HUDEP-2 (cell line): ENCODE measurements around the gene TMBIM6.
A peak's percentile ranks its signal among the peaks of the same experiment; 100 is the strongest.
"Not testable (repeated sequence)": the region's sequence is repeated elsewhere in the genome, so short reads cannot be mapped to it uniquely, and the experiment has no call there.

Source experiments
- DNase-seq, 76 experiments: peaks; one replicate each; lab custom pipeline; 2025; ENCODE audit not compliant: unreplicated experiment in 76 of 76; lab: John Stamatoyannopoulos, UW

TMBIM6 gene

DNA sequence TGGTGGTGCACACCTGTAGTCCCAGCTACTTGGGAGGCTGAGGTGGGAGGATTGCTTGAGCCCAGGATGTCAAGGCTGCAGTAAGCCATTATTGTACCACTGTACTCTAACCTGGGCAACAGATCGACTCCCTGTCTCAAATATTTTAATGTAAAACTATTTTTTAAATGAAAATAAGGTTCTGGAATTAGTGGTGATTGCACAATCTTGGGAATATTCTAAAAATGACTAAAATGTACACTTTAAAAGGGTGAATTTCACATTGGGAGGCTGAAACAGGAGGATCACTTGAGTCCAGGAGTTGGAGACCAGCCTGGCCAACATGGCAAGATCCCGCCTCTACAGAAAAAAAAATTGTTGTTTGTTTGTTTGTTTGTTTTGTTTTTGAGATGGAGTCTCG, 12.9 kb upstream of the TMBIM6 start:
- DNase-seq = no peak

DNA sequence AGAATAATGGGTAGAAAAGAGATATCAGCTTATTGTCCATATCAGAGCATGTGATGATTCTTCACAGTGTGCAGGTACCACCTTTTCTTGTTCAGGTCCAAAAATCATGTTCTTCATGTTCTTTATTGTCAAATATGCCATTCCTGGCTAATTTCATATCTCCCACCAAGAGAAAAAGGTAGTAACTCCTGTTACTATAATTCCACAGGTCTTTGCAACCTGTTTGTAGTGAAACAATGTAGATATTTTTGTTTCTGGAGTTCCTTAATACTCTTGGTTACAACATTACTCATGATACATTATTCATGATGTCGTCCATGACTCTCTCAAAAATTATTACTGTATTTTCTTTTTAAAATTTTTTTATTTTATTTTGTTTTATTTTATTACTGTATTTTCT, 11.3 kb upstream of the TMBIM6 start:
- no peak for DNase-seq

DNA sequence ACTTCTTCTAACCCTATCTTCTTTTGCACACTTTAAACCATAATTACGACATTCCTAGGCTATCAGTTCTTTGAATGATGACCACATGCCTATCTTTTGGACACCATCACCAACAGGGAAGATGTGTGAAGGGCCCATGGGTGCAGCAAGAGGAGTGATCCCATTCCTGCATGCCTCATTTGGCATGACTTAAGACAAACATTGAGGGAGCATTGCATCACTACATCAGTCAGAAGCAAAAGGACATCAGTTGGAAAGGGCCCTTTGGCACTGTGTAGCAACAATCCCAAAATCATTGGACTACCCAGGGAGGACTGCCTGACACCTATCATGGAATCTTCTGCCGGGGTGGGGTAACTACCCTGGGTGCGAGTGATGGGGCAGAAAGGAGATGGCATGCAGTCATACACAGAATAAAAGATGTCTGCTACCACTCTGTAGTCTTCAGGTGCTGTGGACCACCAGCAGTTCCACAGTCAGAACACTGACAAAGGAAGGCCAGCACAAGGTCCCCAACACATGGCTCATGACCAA, 10.7 kb upstream of the TMBIM6 start:
- DNase-seq = no peak

DNA sequence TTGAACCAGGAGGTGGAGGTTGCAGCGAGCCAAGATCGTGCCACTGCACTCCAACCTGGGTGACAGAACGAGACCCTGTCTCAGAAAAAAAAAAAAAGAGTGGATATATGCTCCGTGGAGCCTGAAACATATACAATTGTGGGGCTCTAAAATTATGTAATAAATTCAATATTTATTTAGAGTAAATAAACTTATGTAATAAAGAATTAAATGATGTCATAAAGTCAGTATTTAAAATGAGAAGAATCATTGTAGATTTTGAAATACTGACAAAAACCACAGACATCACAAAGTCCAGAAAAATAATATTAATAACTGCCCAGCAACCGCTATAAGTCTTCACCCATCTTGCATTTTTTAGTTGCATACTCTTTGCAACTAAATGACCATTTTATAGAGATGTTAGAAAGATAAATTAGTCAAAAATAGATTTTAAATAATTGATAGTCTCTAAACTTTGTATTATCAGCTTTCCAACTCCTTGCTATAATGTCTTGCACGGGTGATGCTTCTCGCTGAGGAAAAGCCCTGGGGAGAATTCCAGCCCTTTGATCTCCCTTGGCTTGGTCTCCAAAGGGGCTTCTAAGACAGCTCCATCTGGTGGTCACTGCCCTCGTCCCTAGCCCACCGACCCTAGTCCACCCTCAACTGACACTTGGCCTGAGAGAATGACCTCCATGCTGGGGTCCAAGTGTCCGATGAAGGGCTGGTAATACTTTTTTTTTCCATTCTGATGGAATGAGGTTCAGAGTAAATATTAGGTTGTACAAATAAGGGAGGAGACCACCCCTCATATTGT, 7.9 kb upstream of the TMBIM6 start:
- DNase-seq = no peak

DNA sequence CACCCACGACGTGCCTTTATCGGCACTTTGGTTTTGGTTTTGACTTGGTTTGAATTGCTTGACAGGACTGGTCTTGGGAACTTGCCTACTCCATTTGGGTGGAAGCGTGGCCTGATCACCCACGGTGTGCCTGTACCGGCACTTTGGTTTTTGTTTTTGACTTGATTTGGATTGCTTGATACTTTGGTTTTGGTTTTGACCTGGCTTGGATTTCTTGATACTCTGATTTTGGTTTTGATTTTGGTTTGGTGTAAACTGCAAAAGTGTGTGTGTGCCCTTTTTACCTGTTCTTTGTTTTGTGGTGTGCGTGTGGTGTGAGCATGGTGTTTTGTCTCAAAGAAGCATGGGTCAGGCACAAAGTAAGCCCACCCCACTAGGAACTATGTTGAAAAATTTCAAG, 6.5 kb upstream of the TMBIM6 start:
- not testable (repeated sequence) for DNase-seq

DNA sequence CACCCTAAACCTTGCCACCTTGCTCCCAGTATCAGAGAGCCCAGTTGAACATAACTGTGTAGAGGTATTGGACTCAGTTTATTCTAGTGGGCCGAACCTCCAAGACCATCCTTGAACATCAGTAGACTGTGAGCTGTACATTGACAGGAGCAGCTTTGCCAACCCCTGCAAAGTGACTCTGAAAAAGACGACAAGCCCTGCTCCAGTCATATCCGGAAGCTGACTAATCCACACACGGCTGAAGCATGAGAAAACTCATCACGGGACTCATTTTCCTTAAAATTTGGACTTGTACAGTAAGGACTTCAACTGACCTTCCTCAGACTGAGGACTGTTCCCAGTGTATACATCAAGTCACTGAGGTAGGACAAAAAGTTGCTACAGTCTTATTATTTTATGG, 2.6 kb upstream of the TMBIM6 start:
- DNase-seq = not testable (repeated sequence)

DNA sequence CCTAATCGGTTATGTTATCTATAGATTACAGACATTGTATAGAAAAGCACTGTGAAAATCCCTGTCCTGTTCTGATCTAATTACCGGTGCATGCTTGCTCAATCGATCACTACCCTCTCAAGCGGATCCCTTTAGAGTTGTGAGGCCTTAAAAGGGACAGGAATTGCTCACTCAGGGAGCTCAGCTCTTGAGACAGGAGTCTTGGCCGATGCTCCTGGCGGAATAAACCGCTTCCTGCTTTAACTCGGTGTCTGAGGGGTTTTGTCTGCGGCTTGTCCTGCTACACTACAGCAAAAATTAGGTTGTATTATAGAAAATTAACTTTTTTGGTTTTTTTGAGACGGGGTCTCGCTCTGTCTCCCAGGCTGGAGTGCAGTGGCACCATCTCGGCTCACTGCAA, 1.1 kb upstream of the TMBIM6 start:
- DNase-seq = not testable (repeated sequence)

DNA sequence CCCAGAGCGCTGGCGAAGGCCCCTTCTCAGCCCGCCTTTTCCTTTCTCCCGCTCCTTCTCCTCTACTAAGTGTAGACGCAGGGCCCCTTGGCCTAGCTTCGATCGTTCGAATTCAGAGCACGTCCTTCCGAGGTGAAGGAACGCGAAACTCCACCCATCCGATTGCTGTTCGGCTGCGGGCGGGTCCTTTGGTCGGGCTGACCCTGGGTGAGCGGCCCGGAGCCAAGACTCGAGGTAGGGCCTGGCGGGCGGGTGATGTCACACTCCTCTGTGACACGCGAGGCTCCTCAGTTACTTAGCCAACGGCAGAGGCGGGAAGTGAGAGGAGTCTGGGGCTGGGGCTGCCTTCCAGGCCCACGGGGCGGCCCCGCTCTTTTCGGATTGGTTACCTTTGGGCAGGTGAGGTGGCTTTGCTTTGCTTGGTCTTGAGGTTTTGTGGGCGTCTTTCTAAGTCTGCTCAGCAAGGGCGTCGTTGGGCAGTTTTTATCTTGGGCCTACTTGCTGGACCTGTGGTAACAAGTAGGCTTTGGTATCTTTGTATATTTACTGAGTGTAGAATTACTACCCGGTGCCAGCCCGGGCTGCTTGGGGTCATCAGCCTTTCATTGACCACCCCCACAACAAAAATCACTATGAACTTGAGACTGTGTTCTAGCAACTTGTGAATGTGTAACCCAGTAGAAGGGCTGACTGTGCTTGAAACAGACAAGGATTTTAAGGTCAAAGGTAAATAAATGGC, 694 bp downstream of the TMBIM6 start:
- peak in 75 of 76 experiments; percentile 26 to 93 (median 87) for DNase-seq

DNA sequence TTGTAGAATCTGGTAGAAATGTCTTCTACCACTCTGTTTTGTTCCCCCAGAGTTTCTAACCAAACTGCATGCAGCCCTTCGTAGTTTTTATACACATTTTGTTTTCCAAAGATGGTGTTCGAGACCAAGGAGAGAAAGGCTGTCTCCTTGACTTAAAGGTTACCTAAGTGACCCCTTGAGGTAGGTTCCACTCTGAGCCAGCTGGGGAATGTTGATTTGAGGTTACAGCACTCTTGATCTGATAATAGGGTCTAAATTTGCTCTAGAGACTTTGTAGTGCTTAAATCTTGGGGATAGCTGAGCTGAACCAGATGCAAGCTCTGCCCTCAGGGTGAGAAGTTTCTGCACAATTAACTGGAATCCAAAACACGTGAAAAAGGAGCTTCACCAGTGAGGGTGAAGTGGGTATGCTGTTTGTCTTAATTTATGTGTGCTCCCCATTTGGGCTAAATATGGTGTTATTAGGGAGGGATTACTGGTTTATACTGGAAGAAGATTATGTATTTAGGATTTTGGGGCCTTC, 3.1 kb downstream of the TMBIM6 start:
- no peak for DNase-seq

DNA sequence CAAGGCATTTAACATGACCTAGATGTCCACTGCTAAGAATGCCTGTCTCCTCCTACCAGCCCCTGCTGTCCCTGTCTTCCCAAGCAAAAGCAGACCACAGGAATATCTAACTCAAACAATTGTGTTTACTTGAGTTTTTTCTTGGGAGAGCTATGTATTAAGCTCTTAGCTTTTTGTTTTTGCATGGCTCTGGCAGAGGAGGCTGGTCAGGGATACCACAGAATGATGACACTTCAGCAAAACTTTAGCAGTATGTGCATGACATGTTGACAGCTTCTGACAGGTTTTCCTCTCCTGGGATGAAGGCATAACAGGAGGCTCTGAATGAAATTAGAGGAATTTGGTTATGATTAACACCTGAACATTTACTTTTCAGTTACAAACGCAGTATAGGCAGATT, 6.9 kb downstream of the TMBIM6 start:
- DNase-seq = no peak

DNA sequence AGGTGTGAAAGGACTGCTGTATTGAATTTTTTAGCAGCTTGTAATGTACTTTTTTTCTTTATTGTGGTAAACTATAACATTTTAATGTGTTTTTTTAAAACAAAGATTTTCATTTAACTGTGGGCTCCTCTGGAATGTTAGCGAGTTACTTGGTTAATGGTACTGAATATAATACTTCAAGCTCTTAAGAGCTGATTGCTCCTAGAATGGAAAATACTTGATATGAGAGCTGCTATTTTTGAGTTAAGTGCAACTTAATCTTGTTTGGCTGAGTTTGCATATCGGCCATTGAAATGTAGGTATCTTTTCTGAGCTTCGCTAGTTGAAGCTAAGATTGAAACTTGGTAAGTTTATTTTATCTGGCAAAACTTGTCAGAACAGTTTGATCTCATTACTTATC, 7.4 kb downstream of the TMBIM6 start:
- no peak for DNase-seq

DNA sequence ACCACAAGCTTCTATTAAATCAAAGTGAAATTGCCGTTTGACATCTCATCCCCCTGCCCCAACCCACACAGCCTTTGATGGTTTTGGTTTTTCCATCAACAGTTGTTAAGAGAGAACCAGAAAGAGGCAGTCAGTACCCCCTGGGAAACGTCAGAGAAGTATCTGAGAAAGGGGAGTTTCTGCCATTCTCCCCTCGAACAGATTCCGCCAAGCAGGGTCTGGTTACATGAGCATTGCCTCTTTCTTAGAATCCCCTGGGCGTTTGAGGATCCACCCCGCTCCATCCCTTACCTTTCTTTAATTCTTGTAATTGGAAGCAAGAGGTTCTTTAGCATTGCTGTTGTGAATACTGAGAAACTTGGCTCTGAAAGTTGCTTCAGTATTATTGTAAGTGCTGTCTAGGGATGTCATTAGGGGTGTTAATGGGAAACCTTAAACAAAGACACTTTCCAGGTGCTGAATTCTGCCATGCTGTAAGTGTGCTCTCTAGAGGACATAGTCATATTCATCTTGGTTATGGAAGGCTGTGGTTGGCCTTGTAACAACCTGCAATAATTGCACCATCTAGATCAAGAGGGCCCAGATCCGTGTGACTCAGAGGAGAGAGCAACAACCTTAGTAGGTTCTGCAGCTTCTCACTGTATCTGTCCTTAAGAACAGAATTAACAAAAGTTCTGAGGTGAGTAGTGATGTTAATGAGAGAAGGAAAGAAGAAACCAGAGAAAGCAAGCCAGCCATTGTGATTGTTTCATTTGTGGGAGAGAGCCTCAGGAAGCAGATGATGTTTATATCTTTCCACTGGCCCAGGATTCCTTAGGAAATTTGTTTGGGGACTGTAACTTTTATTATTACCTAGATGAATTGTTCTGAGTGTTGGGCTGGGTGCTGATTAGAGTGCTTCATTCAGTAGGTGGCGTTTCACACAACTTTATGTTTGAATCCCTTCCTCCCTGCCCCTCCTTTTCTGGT, 9.0 kb downstream of the TMBIM6 start:
- DNase-seq = peak in 8 of 76 experiments; percentile 2 to 32 (median 18)

DNA sequence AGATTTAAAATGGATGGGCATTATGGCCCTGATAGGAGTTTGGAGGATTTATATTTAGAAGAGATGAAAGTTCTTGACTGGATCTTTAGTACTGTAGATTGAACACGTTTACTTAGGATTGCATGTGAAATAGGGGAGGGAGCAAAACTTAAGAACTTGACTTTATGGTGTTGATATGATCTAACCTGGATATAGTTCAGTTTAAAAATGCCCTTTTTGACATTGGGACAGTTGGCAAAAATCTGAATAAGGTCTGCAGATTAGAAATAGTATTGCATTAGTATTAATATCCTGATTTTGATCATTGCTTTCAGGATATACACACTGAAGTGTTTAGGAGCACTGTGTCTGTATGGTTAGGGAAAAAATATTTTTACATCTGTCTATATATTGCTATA, 9.6 kb downstream of the TMBIM6 start:
- DNase-seq = no peak

DNA sequence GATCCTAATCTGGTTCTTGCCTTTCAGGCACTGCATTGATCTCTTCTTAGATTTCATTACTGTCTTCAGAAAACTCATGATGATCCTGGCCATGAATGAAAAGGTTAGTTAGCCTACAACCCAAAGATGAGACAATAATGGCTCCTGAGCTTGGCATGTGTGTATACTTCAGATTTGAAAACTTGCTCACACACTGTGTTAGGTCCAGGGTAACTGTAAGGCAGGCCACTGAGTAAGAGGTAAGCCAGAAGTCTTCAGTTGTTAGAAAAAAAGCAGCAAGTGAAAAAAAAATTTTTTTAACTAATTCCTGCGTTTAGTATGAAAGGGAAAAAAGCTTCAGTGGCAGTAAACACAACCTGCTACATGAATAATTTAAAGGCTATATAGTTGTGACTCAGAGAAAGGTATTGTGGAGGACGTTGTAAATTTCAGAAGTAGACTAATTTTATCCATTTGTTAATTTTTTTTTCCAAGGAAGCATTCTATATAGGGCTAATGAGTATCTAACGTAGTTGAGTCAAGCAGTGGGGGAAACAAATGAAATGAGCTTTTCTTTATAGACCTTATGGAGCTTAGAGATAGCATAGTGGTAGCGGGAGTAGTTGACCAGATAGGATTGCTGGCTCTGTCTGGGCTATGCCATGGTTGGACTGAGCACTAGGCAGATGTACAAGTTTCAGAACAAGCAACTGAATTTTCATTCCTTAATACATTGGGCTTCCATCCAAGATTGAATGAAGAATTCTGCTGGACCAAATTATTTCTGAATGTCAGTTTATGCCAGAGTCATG, 20.5 kb downstream of the TMBIM6 start:
- no peak for DNase-seq

DNA sequence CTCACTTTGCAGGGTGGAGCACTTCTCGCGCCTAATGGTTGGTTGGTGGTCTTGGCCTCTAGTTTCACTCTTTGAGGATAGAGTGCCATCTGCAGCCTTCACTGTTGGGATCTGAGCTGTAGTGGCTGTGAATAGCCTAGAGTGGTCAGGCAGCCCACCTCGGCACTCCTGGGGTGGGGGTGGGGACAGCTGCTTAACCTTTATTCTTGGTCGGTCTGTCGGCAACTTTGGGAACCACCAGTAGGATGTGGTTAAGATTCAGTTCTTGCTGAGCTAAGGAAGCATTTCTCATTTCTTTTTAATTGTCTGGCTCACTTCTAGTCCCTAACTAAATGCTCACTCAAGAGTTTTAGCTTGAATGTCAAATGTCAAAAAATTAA, 21.1 kb downstream of the TMBIM6 start:
- no peak for DNase-seq

DNA sequence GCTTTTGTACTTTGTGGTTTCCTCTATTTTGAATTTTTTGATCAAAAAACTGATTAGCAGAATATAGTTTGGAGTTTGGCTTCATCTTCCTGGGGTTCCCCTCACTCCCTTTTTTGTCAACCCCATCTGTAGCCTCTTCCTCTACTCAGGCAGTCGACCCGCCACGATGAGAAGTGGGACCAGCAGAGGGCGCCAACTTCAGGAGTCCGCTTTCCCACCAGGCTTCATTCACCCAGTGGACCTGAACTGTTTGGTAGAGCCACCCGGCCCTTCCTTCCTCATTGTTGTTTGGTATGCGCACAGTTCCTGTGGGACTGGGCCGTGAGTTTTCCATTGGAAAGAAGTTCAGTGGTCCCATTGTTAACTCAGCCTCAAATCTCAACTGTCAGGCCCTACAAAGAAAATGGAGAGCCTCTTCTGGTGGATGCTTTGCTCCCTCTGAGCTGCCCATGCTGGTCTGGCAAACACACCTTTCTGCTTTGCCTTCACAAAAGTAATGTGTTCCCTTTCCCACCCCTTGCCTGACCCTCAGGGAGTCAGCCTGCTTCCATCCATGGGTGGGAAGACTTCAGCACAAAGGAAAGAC, 21.7 kb downstream of the TMBIM6 start:
- peak in 58 of 76 experiments; percentile 4 to 72 (median 41) for DNase-seq

DNA sequence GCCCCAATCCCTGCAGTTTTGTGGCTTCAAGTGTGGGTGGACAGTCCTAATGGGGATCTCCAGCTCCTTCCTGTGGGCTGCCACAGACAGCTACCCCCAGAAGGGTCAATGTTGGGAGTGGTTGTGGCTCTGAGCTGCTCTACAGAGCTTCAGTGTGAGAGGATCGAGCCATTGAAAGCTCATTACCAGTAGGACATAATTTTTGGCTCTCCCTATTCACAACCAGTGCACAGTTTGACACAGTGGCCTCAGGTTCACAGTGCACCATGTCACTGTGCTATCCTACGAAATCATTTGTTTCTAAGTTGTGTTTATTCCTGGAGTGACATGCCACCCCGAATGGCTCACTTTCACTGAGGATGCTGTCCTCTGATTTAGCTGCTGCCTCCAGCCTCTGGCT, 22.8 kb downstream of the TMBIM6 start:
- no peak for DNase-seq

DNA sequence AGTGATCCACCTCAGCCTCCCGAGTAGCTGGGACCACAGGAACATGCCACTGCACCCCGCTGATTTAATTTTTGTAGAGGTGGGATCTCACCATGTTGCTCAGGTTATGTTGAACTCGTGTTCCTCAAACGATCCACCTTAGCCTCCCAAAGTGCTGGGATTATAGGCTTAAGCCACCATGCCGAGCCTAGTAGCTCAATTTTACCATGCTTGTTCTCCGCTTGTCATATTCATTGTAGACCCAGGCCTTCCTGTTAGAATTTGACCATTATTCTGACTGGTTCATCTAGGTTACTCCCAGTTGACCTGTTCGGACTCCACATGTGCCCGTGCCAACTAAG, 24.7 kb downstream of the TMBIM6 start:
- DNase-seq = no peak

DNA sequence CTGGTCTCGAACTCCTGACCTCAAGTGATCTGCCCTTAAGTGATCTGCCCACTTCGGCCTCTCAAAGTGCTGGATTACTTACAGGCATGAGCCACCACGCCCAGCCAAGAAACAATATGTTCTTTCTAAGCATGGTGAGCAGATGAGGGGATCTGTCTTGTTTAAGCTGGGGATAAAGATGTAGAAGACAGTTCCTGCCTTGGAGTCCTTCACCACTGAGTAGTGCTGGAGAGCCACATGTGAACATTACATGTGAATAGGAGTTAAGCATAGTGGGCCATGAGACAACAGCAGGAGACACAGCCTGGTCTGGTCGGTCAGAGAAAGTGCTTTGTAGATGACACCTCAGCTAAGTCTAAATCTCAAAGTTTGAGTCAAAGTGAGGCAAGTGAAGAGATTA, 26.0 kb downstream of the TMBIM6 start:
- DNase-seq = no peak

DNA sequence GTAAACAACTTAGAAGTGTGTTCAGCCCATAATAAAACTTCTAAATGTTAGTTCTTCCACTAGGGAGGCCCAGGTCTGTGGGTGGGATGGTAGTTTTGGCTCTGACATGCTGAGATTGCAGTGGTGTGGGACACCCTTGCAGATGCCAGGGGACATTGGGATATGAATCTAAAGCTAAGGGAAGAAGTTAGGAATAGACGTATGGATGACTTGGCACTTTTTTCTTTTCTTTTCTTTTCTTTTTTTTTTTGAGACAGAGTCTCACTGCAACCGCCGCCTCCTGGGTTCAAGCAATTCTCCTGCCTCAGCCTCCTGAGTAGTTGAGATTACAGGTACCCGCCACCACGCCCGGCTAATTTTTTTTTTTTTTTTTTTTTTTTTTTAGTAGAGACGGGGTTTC, 31.7 kb downstream of the TMBIM6 start:
- not testable (repeated sequence) for DNase-seq
